ENCODE measurements around the gene DOHH.

Gene DOHH

GRCh38 chr19:3464587-3465235 lies 35.8 kb downstream of the DOHH start:
- TF ChIP-seq CTCF (IDR thresholded peaks at IDR 0.05): no peak
- H3K4me1 ChIP-seq: peaks cover under 1% of the 10 kb centered on the region

GRCh38 chr19:3463714-3464586 lies 36.5 kb downstream of the DOHH start:
- no peak overlapping the region for H3K9ac ChIP-seq
- H3K27me3 ChIP-seq (ENCODE audit: control insufficient read depth, insufficient read depth, low read length): no peaks in the 10 kb centered on the region
- H3K4me3 ChIP-seq (ENCODE audit: low read depth, low read length): no peak overlapping the region
- no peak overlapping the region for H2AFZ ChIP-seq
- no peak overlapping the region for H3K4me2 ChIP-seq (ENCODE audit: low read length)
- TF ChIP-seq CTCF (IDR thresholded peaks at IDR 0.05): no peak
- H3K9me3 ChIP-seq (ENCODE audit: control insufficient read depth, low read length): no peaks in the 10 kb centered on the region
- H3K79me2 ChIP-seq: no peaks in the 10 kb centered on the region
- H3K4me1 ChIP-seq: peaks cover 7% of the 10 kb centered on the region
- H3K27ac ChIP-seq: no peak overlapping the region
- H3K36me3 ChIP-seq (ENCODE audit: control insufficient read depth, insufficient read depth, low read length): no peaks in the 10 kb centered on the region

More at GRCh38 chr19:3464587-3465235, 35.8 kb downstream of the DOHH start:
- H3K9me3 ChIP-seq (ENCODE audit: control insufficient read depth, low read length): no peaks in the 10 kb centered on the region
- no peak overlapping the region for H3K9ac ChIP-seq
- no peak overlapping the region for H3K4me2 ChIP-seq (ENCODE audit: low read length)
- H3K27me3 ChIP-seq (ENCODE audit: control insufficient read depth, insufficient read depth, low read length): no peaks in the 10 kb centered on the region
- H3K27ac ChIP-seq: no peak overlapping the region
- H3K79me2 ChIP-seq: no peaks in the 10 kb centered on the region
- H2AFZ ChIP-seq: no peak overlapping the region
- no peak overlapping the region for H3K4me3 ChIP-seq (ENCODE audit: low read depth, low read length)
- H3K36me3 ChIP-seq (ENCODE audit: control insufficient read depth, insufficient read depth, low read length): no peaks in the 10 kb centered on the region

GRCh38 chr19:3462991-3463713 lies 37.3 kb downstream of the DOHH start:
- no peak for TF ChIP-seq CTCF (IDR thresholded peaks at IDR 0.05)
- Histone ChIP-seq H3K4me3 (ENCODE audit: low read depth, low read length) (no peak overlapping the region), H3K4me1 (peaks cover 8% of the 10 kb centered on the region), H3K4me2 (ENCODE audit: low read length) (no peak overlapping the region), H3K9ac (no peak overlapping the region), H3K36me3 (ENCODE audit: control insufficient read depth, insufficient read depth, low read length) (no peaks in the 10 kb centered on the region), H3K79me2 (no peaks in the 10 kb centered on the region), H3K27me3 (ENCODE audit: control insufficient read depth, insufficient read depth, low read length) (no peaks in the 10 kb centered on the region), H2AFZ (no peak overlapping the region), H3K9me3 (ENCODE audit: control insufficient read depth, low read length) (no peaks in the 10 kb centered on the region), H3K27ac (no peak overlapping the region)

GRCh38 chr19:3459965-3460582 lies 40.4 kb downstream of the DOHH start:
- H2AFZ ChIP-seq: no peak overlapping the region
- peaks cover 5% of the 10 kb centered on the region for H3K79me2 ChIP-seq
- H3K36me3 ChIP-seq (ENCODE audit: control insufficient read depth, insufficient read depth, low read length): no peaks in the 10 kb centered on the region
- H3K4me1 ChIP-seq: peaks cover 8% of the 10 kb centered on the region
- H3K9ac ChIP-seq: no peak overlapping the region
- H3K4me3 ChIP-seq (ENCODE audit: low read depth, low read length): no peak overlapping the region
- no peak for TF ChIP-seq CTCF (IDR thresholded peaks at IDR 0.05)
- no peak overlapping the region for H3K4me2 ChIP-seq (ENCODE audit: low read length)
- H3K27ac ChIP-seq: peak overlapping the region; percentile 34
- no peaks in the 10 kb centered on the region for H3K9me3 ChIP-seq (ENCODE audit: control insufficient read depth, low read length)
- H3K27me3 ChIP-seq (ENCODE audit: control insufficient read depth, insufficient read depth, low read length): no peaks in the 10 kb centered on the region
